ENCODE data around the gene MYL12A.

DNA sequence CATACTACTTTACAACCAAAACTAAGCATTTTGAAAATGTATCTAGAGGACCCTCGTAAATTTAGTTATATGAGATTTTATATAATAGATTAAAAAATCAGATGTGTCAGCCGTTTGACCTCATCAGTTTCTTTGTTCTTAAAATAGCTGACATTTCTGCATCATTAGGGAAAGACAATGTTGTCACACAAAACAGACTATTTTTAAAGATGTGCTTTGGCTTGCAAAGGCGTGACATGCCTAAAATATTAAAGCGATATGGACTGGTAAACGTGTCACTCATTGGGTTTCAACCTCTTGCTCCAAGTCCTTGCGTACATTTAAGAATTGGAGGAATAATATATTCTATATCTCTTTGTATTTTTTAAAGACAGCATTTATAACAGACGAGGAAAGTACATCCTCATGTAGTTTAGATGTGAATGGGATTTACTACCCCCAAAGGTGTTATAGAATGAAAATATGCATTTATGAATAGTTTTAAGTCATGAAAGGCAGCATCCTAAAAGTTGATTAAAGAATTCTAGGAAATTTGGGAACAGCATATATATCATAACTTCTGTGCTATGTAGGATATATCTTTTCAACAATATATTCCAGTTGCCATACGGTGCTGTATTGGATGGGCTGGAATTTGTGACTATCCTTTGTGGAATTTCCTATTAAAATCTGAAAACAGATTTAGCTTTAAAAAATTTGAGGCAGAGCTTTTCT lies 3.8 kb downstream of the MYL12A start:
- no peak for TF ChIP-seq POLR2A (IDR thresholded peaks at IDR 0.05; ENCODE audit: low read depth)
- TF ChIP-seq, protein P1, sequence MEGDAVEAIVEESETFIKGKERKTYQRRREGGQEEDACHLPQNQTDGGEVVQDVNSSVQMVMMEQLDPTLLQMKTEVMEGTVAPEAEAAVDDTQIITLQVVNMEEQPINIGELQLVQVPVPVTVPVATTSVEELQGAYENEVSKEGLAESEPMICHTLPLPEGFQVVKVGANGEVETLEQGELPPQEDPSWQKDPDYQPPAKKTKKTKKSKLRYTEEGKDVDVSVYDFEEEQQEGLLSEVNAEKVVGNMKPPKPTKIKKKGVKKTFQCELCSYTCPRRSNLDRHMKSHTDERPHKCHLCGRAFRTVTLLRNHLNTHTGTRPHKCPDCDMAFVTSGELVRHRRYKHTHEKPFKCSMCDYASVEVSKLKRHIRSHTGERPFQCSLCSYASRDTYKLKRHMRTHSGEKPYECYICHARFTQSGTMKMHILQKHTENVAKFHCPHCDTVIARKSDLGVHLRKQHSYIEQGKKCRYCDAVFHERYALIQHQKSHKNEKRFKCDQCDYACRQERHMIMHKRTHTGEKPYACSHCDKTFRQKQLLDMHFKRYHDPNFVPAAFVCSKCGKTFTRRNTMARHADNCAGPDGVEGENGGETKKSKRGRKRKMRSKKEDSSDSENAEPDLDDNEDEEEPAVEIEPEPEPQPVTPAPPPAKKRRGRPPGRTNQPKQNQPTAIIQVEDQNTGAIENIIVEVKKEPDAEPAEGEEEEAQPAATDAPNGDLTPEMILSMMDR (IDR thresholded peaks at IDR 0.05) = no peak
